Gastroesophageal sphincter (tissue), 3 donors: ENCODE results near the gene TCL1A.

ENCODE experiments used
- CTCF ChIP-seq, 4 experiments: fragments of 200-600 bp in 2 of 4; fragments of 450-650 bp in 2 of 4; sonication (generic) in 1 of 4; IDR thresholded peaks; one replicate each; pipeline ENCODE4 v1.5.1; 2017 to 2019; ENCODE audit warnings: antibody characterized with exemption in 4 of 4, mild to moderate bottlenecking in 2 of 4, moderate library complexity in 2 of 4
- EP300 ChIP-seq: sonication (generic); formaldehyde crosslinking; IDR thresholded peaks from one replicate; pipeline ENCODE4 v1.6.1; 2017; ENCODE audit warnings: antibody characterized with exemption, mild to moderate bottlenecking
- POLR2A ChIP-seq, 2 donors: fragments of 450-650 bp; IDR thresholded peaks; one replicate each; pipeline ENCODE4 v1.6.1; 2017; ENCODE audit warnings: antibody characterized with exemption in 2 of 2, mild to moderate bottlenecking in 2 of 2, moderate library complexity in 1 of 2
- POLR2AphosphoS5 ChIP-seq: sonication (generic); formaldehyde crosslinking; IDR thresholded peaks from one replicate; pipeline ENCODE4 v1.6.1; 2017; ENCODE audit warnings: antibody characterized with exemption

- TF ChIP-seq CTCF (IDR thresholded peaks at IDR 0.05) (no peak), POLR2A (IDR thresholded peaks at IDR 0.05) (no peak), POLR2AphosphoS5 (no peak), EP300 (no peak)
These were observed 8.7 kb upstream of the TCL1A start for GRCh38 chr14:95722525-95723190.
